HG02970 (cell line): Measurements from ENCODE around the gene TEDC2.

ENCODE experiments used
- ATAC-seq: cut with Tn5 transposase; IDR thresholded peaks from one replicate; pipeline ENCODE4 v1.9.1; 2021; ENCODE audit warnings: mild to moderate bottlenecking, moderate library complexity, moderate number of reproducible peaks; ENCODE audit not compliant: unreplicated experiment, low FRiP score

The TEDC2 gene

DNA sequence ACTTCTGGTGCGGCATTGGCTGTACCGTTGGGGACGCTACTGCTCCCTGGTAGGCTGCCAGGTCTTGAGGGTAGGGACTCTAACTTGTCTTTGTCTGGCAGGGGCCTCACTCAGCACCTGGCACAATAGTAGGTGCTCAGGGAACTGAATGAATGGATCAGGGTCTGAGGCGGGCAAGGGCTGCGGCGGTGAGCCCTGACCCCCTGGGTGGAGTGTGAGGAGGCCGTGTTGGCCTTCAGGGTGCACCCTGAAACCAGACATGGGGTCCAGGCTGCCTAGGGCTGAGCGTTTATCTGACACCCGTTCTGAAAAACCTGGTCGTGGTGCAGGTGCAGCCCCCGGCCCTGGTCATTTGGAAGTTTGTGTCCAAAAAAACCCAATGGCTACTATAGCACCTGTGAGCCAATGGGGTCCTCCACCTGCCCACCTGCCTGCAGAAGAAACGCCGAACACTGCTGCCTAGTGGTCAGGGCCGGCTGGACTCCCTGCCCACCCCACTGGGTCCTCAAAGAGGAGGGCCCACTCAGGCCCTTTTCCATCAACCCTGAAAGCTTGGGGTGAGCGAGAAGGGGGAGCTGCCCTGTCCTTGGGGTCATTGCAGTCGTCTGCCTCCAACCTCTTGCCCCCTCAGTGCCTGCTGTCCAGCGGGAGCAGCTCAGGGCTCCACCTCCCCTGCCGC, 49.0 kb downstream of the TEDC2 start:
- no peak for ATAC-seq

DNA sequence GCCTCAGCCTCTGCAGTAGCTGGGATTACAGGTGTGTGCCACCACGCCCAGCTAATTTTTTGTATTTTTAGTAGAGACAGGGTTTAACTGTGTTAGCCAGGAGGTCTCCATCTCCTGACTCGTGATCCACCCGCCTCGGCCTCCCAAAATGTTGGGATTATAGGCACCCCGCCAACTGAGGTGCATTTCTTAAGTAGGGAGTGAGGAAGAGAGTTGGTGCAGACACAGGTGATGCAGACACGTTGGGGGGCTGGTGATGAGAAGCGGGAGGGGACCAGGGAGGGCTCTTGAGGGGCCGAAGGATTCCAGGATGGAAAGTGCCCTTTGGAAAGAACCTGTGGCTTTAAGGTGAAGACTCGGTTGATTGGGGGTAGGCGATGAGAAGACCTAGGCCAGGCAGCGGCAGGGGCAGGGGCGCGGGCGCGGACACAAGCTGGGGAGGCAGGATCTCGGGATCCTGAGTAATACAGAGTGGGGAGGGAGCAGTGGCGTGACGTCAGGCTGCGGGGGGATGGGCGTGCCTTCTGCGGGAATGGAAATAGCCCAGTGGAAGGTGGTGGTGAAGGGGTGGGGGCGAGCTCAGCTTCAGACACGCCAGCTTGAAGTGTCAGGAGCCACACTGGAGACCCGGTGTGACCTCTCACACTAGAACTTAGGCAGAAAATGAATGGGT, 51.4 kb downstream of the TEDC2 start:
- ATAC-seq, result no peak

DNA sequence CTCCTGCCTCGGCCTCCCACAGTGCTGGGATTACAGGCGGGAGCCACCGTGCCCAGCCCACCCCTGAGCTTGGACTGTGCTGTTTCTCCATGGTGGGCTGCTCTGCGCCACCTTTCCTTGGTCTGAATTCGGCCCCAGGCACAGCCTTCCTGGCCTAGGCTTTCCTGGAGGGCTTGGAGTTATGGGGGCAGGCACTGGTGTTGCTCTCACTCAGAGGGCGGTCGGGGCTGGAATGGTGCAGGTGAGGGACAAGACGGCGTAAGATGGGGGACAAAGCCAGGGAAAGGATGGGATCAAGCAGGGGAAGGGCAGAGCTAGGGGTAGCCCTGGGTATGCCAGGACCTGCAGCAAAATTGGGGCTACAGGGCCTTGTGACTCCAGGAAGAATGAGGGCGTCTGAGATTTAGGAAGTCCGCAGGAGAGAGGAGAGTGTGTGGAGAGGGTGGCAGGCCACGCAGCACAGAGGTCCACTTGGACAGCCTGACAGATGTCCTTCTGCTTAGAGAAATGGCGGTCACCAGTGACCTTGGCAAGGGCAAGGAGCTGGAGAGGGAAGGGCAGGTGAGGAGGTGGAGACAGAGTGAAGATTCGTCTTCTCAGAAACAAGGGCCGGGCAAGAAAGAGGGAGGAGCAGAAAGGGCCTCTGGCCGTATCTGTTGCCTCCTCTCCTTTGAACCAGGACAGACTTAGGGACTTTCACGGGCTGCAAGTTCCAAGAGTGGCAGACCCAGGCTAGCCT, 52.3 kb downstream of the TEDC2 start:
- no peak for ATAC-seq

DNA sequence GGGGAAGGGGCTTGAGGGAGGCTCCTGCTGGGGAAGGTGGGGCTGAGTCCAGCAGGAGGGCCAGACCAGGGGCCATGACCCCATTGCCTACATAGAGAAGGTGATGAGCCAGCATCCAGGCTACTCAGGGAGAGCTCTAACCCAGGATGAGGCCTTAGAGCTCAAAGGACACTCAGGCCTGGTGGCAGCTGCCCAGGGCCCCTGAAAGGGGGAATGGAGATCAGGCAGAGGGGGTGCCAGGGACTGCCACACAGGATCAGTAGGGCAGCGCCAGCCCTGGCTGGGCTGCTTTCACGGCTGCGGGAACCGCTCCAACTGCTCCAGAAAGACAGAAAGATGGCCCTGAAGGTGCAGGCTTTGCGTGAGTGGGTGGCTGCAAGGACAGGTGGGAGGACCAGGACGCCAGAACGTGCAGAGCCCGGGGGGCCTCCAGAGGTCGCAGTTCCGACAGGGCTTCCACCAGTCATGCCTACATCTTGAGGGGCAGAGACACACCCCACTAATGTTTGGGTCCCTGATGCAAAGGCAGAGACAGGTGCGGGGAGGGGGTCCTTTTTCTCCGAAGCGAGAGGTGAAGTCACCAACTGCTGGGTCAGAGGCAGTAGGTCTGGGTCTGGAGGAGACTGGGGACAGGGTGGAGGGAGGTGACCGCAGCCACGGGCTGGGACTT, 53.0 kb downstream of the TEDC2 start:
- peak; percentile 15 for ATAC-seq

- peak; percentile 68 for ATAC-seq
Observed at GRCh38 chr16:2513405-2514332, 53.8 kb downstream of the TEDC2 start, which contains the start of gene ATP6V0C. Gene ATP6V0C (plus strand): TSS chr16:2513952. CDS start chr16:2514104, 152 bp downstream.
